PC-3 (cell line): Measurements from ENCODE around the gene CTTNBP2.

Experiments
- EZH2phosphoT487 ChIP-seq: fragments of 300-600 bp; sonication (generic); IDR thresholded peaks from 2 replicates; pipeline ENCODE4 v1.6.1; 2018; ENCODE audit warnings: mild to moderate bottlenecking, antibody characterized with exemption, low read length, borderline replicate concordance
- TF ChIP-seq, protein P1 (sequence below): fragments of 300-600 bp; sonication (generic); conservative IDR thresholded peaks from 2 replicates; pipeline ENCODE4 v1.5.1; 2017; ENCODE audit warnings: antibody characterized with exemption, low read depth, mild to moderate bottlenecking, low read length

DNA sequence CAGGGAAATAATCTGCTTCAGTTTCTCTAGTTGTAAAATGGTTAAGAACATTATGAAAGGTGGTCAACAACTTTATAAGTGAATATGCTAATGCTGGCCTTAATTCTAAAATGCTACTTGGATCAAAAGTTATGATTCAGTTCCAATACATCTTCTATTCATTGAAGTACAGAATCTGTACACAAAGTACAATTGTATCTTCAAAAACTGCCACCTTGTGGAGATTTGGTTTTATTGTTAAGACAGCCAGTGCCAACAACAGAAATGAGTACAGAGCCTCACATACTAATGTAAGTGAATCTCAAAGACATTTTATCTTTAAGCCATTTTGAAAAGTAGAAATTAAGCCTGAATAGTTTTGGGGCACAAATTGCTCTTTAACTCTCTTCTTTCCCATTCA, 199.4 kb downstream of the CTTNBP2 start:
- TF ChIP-seq EZH2phosphoT487 = no peak
- TF ChIP-seq, protein P1, sequence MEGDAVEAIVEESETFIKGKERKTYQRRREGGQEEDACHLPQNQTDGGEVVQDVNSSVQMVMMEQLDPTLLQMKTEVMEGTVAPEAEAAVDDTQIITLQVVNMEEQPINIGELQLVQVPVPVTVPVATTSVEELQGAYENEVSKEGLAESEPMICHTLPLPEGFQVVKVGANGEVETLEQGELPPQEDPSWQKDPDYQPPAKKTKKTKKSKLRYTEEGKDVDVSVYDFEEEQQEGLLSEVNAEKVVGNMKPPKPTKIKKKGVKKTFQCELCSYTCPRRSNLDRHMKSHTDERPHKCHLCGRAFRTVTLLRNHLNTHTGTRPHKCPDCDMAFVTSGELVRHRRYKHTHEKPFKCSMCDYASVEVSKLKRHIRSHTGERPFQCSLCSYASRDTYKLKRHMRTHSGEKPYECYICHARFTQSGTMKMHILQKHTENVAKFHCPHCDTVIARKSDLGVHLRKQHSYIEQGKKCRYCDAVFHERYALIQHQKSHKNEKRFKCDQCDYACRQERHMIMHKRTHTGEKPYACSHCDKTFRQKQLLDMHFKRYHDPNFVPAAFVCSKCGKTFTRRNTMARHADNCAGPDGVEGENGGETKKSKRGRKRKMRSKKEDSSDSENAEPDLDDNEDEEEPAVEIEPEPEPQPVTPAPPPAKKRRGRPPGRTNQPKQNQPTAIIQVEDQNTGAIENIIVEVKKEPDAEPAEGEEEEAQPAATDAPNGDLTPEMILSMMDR = peak; percentile 63
